IPS-20b (cell line): ENCODE measurements around the gene KRIT1.
A peak's percentile ranks its signal among the peaks of the same experiment; 100 is the strongest.
"Not testable (repeated sequence)": the region's sequence is repeated elsewhere in the genome, so short reads cannot be mapped to it uniquely, and the experiment has no call there.

Source experiments
- H3K27ac ChIP-seq: one replicate; pipeline ENCODE4 v1.5.1; 2013; ENCODE audit warnings: low read length
- H3K27me3 ChIP-seq: 2 replicates; pipeline ENCODE4 v1.6.1; 2013; ENCODE audit warnings: mild to moderate bottlenecking, low read length, inconsistent platforms; ENCODE audit not compliant: insufficient read depth
- H3K36me3 ChIP-seq: 2 replicates; pipeline ENCODE4 v1.6.1; 2013; ENCODE audit warnings: low read depth, mild to moderate bottlenecking, inconsistent platforms, low read length, moderate library complexity; ENCODE audit not compliant: insufficient read depth
- H3K4me1 ChIP-seq: 2 replicates; pipeline ENCODE4 v1.6.1; 2013; ENCODE audit warnings: mild to moderate bottlenecking, control low read depth, inconsistent platforms, low read length, moderate library complexity; ENCODE audit not compliant: insufficient read depth
- H3K4me3 ChIP-seq: 2 replicates; pipeline ENCODE4 v1.5.1; 2013; ENCODE audit warnings: mild to moderate bottlenecking, low read length, inconsistent platforms
- H3K9ac ChIP-seq: 2 replicates; pipeline ENCODE4 v1.6.1; 2013; ENCODE audit warnings: low read depth, mild to moderate bottlenecking, inconsistent platforms, low read length, moderate library complexity
- H3K9me3 ChIP-seq: 2 replicates; pipeline ENCODE4 v1.6.1; 2013; ENCODE audit warnings: mild to moderate bottlenecking, low read depth, low read length, inconsistent platforms; ENCODE audit not compliant: insufficient read depth

Gene KRIT1

DNA sequence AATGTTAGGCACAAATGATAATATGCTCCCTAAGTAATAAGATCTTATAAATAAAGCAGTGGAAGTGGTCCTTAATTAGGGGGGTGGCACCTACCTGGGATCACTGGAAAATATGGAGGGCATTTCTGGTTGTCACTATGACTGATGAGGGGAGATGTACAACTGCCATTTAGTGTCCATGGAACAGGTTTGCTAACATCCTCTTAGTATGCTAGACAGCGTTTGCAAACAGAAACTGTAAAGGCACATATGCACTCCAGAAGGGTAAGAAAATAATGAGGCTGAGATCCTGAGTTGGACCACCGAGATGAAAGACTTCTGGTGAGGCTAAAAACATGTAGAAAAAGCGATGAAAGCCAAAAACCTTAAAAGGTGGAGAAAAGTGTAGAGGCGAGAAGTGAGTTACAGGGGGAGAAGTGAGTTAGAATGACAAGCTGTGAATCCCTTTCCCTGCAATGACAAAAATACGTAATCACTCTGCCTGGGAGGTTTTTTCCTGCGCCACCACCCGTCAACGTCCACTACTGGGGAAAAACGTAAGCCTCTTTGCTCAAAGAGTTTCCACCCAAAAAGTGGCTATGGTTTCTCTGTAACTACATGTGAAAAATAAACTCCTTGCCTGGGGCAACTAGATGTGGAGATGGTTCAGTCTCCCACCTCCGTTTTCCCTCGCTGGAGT lies 767 bp downstream of the KRIT1 start:
- Histone ChIP-seq H3K36me3 (peaks cover 21% of the 10 kb centered on the region), H3K27ac (peak overlapping the region; percentile 21), H3K4me1 (peaks cover 20% of the 10 kb centered on the region), H3K27me3 (no peaks in the 10 kb centered on the region), H3K9ac (peak overlapping the region; percentile 98), H3K9me3 (no peaks in the 10 kb centered on the region), H3K4me3 (peak overlapping the region; percentile 83)

GRCh38 chr7:92242972-92243371 lies 2.7 kb downstream of the KRIT1 start:
- Histone ChIP-seq H3K27ac (no peak overlapping the region), H3K9ac (no peak overlapping the region), H3K4me1 (peaks cover 19% of the 10 kb centered on the region), H3K27me3 (no peaks in the 10 kb centered on the region), H3K9me3 (no peaks in the 10 kb centered on the region), H3K4me3 (no peak overlapping the region), H3K36me3 (peaks cover 40% of the 10 kb centered on the region)

DNA sequence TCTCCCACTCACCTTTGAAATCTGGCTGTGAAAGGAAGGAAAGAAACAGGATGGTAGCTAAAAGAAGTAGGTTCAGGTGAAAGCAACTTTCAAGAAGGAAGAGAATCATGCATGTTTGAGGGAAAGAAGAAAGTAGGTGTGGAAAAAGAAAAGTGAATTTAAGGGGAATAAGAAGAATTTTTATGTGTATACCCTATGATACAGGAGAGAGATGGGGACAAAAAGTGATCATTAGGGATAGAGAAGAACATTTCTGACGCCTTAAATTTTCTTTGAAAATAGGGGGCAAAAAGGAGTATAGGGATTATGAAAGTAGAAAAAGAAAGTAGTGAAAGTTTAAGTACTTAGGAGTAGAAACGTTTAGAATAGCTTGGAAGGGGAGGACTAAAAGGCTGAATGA lies 15.2 kb downstream of the KRIT1 start:
- no peak overlapping the region for H3K9ac ChIP-seq
- H3K27ac ChIP-seq: no peak overlapping the region
- no peaks in the 10 kb centered on the region for H3K9me3 ChIP-seq
- H3K36me3 ChIP-seq: peaks cover 71% of the 10 kb centered on the region
- H3K4me3 ChIP-seq: no peak overlapping the region
- no peaks in the 10 kb centered on the region for H3K4me1 ChIP-seq
- no peaks in the 10 kb centered on the region for H3K27me3 ChIP-seq

DNA sequence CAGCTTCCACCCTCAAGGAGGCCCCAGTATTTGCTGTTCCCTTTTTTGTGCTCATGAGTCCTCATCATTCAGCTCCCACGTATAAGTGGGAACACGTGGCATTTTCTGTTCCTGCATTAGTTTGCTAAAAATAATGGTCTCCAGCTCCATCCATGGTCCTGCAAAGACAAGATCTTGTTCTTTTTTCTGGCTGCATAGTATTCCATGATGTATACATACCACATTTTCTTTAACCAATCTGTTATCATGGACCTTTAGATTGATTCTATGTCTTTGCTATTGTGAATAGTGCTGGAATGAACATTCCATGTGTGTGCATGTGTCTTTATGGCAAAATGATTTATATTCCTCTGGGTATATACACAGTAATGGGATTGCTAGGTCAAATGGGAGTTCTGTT lies 17.0 kb downstream of the KRIT1 start:
- Histone ChIP-seq H3K9me3 (no peaks in the 10 kb centered on the region), H3K4me1 (no peaks in the 10 kb centered on the region), H3K27ac (no peak overlapping the region), H3K4me3 (no peak overlapping the region), H3K36me3 (peaks cover 72% of the 10 kb centered on the region), H3K27me3 (no peaks in the 10 kb centered on the region), H3K9ac (no peak overlapping the region)

GRCh38 chr7:92228100-92228499 lies 17.6 kb downstream of the KRIT1 start:
- no peak overlapping the region for H3K9ac ChIP-seq
- no peaks in the 10 kb centered on the region for H3K9me3 ChIP-seq
- H3K36me3 ChIP-seq: peaks cover 71% of the 10 kb centered on the region

DNA sequence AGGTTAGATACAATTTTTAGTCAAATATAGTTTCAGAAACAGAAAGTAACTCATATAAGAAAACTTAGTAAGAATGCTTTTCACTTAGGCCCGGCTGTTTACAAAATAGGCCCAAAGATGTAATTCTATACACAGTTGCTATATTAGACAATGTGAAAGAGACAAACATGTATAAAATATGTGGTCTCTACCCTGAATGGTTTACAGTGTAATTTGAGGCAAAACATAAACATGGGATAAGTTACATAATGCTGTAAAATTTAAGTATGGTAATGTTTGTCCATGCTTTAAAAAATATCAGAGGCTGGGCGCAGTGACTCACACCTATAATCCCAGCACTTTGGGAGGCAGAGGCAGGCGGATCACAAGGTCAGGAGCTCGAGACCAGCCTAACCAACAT lies 18.7 kb downstream of the KRIT1 start:
- H3K4me1 ChIP-seq: no peaks in the 10 kb centered on the region
- no peak overlapping the region for H3K27ac ChIP-seq
- H3K4me3 ChIP-seq: no peak overlapping the region
- H3K9ac ChIP-seq: no peak overlapping the region
- H3K27me3 ChIP-seq: no peaks in the 10 kb centered on the region
- peaks cover 71% of the 10 kb centered on the region for H3K36me3 ChIP-seq
- H3K9me3 ChIP-seq: no peaks in the 10 kb centered on the region

More at GRCh38 chr7:92228100-92228499, 17.6 kb downstream of the KRIT1 start:
- H3K4me1 ChIP-seq: no peaks in the 10 kb centered on the region
- H3K27me3 ChIP-seq: no peaks in the 10 kb centered on the region
- H3K27ac ChIP-seq: no peak overlapping the region
- H3K4me3 ChIP-seq: no peak overlapping the region

DNA sequence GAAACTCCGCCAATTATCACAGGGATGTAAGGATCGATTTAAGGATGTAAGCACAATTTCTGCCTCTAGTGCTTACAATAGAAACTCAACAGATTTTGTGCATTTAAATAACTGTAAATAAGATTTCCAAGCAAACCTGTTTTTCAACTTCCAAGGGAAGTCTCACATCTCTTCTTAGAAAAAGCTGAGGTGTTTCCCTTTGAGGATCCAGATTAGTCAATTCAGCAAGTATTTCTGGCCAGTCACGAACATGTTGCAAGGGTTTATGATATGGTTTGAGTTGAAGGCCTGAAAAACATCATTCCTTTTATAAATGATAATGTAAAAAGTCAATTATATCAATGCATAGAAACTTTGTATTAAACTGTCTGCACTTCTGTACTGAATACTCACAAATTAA lies 23.9 kb downstream of the KRIT1 start:
- Histone ChIP-seq H3K27ac (no peak overlapping the region), H3K36me3 (peaks cover 90% of the 10 kb centered on the region)

GRCh38 chr7:92206672-92207071 lies 39.0 kb downstream of the KRIT1 start:
- no peaks in the 10 kb centered on the region for H3K9me3 ChIP-seq
- H3K4me3 ChIP-seq: no peak overlapping the region
- no peaks in the 10 kb centered on the region for H3K4me1 ChIP-seq
- H3K27me3 ChIP-seq: no peaks in the 10 kb centered on the region
- no peak overlapping the region for H3K9ac ChIP-seq
- H3K27ac ChIP-seq: no peak overlapping the region
- H3K36me3 ChIP-seq: peaks cover 45% of the 10 kb centered on the region

More for the DNA sequence above, 23.9 kb downstream of the KRIT1 start:
- Histone ChIP-seq H3K9me3 (no peaks in the 10 kb centered on the region), H3K9ac (no peak overlapping the region), H3K27me3 (no peaks in the 10 kb centered on the region), H3K4me3 (no peak overlapping the region), H3K4me1 (no peaks in the 10 kb centered on the region)

GRCh38 chr7:92205987-92206386 lies 39.7 kb downstream of the KRIT1 start:
- Histone ChIP-seq H3K9ac (no peak overlapping the region), H3K27me3 (no peaks in the 10 kb centered on the region), H3K36me3 (peaks cover 42% of the 10 kb centered on the region), H3K4me3 (no peak overlapping the region), H3K4me1 (no peaks in the 10 kb centered on the region), H3K27ac (no peak overlapping the region), H3K9me3 (no peaks in the 10 kb centered on the region)

DNA sequence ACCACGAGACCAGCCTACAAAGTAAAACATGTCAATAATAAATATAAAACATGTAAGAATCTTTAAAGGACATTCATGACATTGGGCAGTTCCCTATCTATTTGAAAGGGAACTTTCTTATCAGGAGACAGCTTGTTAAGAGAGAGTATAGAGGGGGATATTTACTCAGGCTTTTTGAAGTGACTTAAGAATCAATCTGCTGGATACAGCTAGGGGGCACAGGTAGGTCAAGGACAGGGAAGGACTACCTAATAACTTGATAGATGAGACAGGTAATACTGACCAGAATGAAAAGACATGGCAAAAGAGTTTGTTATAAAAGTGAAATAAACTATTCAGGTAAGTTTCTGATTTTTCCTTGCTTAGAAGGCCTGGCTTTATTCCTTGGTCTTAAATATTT lies 44.9 kb downstream of the KRIT1 start:
- no peak overlapping the region for H3K27ac ChIP-seq
- H3K9me3 ChIP-seq: no peaks in the 10 kb centered on the region
- no peak overlapping the region for H3K4me3 ChIP-seq
- no peak overlapping the region for H3K9ac ChIP-seq
- peaks cover 44% of the 10 kb centered on the region for H3K36me3 ChIP-seq
- no peaks in the 10 kb centered on the region for H3K4me1 ChIP-seq
- no peaks in the 10 kb centered on the region for H3K27me3 ChIP-seq

DNA sequence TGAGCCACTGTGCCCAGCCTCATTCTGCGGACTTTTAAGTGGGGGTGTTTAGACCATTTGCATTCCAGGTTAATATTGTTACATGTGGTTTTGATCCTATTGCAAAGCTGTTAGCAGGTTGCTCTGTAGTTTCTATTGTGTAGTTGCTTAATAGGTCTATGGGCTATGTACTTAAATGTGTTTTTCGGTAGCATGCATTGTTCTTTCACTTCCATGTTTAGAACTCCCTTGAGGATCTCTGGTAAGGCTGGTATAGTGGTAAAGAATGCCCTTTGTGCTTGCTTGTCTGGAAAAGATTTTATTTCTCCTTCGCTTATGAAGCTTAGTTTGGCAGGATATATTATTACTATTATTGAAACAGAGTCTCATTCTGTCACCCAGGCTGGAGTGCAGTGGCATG lies 53.4 kb downstream of the KRIT1 start:
- no peak overlapping the region for H3K27ac ChIP-seq
- no peak overlapping the region for H3K4me3 ChIP-seq
- no peaks in the 10 kb centered on the region for H3K4me1 ChIP-seq
- H3K9ac ChIP-seq: no peak overlapping the region
- no peaks in the 10 kb centered on the region for H3K27me3 ChIP-seq
- H3K9me3 ChIP-seq: peaks cover 52% of the 10 kb centered on the region
- H3K36me3 ChIP-seq: peaks cover 10% of the 10 kb centered on the region; the same call in 1 of the 2 replicates

DNA sequence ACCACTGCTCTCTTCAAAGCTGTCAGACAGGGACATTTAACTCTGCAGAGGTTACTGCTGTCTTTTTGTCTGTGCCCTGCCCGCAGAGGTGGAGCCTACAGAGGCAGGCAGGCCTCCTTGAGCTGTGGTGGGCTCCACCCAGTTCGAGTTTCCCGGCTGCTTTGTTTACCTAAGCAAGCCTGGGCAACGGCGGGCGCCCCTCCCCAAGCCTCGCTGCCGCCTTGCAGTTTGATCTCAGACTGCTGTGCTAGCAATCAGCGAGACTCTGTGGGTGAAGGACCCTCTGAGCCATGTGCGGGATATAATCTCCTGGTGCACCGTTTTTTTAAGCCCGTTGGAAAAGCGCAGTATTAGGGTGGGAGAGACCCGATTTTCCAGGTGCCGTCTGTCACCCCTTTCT lies 56.5 kb downstream of the KRIT1 start:
- not testable (repeated sequence) for H3K27me3 ChIP-seq, H3K9ac ChIP-seq
- peaks cover 52% of the 10 kb centered on the region for H3K9me3 ChIP-seq

More for the DNA sequence above, 56.5 kb downstream of the KRIT1 start:
- H3K27ac ChIP-seq, H3K36me3 ChIP-seq, H3K4me1 ChIP-seq, H3K4me3 ChIP-seq: not testable (repeated sequence)
